HG02610 (cell line): ENCODE results near the gene SLC25A21.

Experiments used
- ATAC-seq: cut with Tn5 transposase; IDR thresholded peaks from one replicate; pipeline ENCODE4 v1.9.1; 2021; ENCODE audit warnings: mild to moderate bottlenecking, moderate library complexity; ENCODE audit not compliant: unreplicated experiment

SLC25A21 gene

GRCh38 chr14:36674659-36675058, 497.7 kb downstream of the SLC25A21 start:
- ATAC-seq, result no peak

- no peak for ATAC-seq
Observed at GRCh38 chr14:36672095-36672494, 500.3 kb downstream of the SLC25A21 start.

- ATAC-seq, result no peak
Observed at GRCh38 chr14:36671149-36671548, 501.3 kb downstream of the SLC25A21 start.

- no peak for ATAC-seq
Observed at GRCh38 chr14:36667679-36668078, 504.7 kb downstream of the SLC25A21 start.

GRCh38 chr14:36666416-36667206, 505.8 kb downstream of the SLC25A21 start:
- no peak for ATAC-seq

- ATAC-seq, result no peak
Observed at GRCh38 chr14:36665887-36666415, 506.5 kb downstream of the SLC25A21 start.

- no peak for ATAC-seq
Observed at GRCh38 chr14:36664322-36665193, 507.8 kb downstream of the SLC25A21 start.

- ATAC-seq, result no peak
Observed at GRCh38 chr14:36663404-36664321, 508.7 kb downstream of the SLC25A21 start.

GRCh38 chr14:36662543-36663403, 509.6 kb downstream of the SLC25A21 start:
- ATAC-seq, result no peak

GRCh38 chr14:36662258-36662542, 510.2 kb downstream of the SLC25A21 start:
- no peak for ATAC-seq

GRCh38 chr14:36661506-36662257, 510.7 kb downstream of the SLC25A21 start, which contains the start of gene PAX9:
PAX9 (plus strand) TSS chr14:36661860; CDS start chr14:36662090, 230 bp downstream.
- peak; percentile 89 for ATAC-seq

GRCh38 chr14:36660736-36661505, 511.5 kb downstream of the SLC25A21 start:
- ATAC-seq, result no peak

GRCh38 chr14:36659822-36660735, 512.3 kb downstream of the SLC25A21 start:
- no peak for ATAC-seq

GRCh38 chr14:36659010-36659821, 513.2 kb downstream of the SLC25A21 start:
- ATAC-seq, result no peak

GRCh38 chr14:36658123-36659009, 514.0 kb downstream of the SLC25A21 start:
- no peak for ATAC-seq
